KG1 (cell line): ENCODE results near the gene PGAP3.

ENCODE experiments used
- DNase-seq: peaks from one replicate; lab custom pipeline; 2025; lab: John Stamatoyannopoulos, UW

Gene PGAP3

GRCh38 chr17:39621523-39622379 is 66.1 kb downstream of the PGAP3 start:
- DNase-seq, result peak; percentile 80
